ENCODE data around the gene APBB1. TPM values are rescaled to one million over a fixed set of nuclear protein-coding genes. Genes with fewer than 3 reads are reported as not detected.
A peak's percentile ranks its signal among the peaks of the same experiment; 100 is the strongest.

Gene APBB1
- total and polyA plus RNA-seq, 9 of the 15 experiments (the other 6 are each of a cell fraction or from before 2014, with no cell fraction given) = 0.04 to 0.73 (median 0.40) TPM

GRCh38 chr11:6438979-6439571, 20.2 kb upstream of the APBB1 start (continued):
- TF ChIP-seq THRA (IDR thresholded peaks at IDR 0.05) (no peak), ARID3B (CRISPR knock-in tag; IDR thresholded peaks at IDR 0.05; ENCODE audit: borderline replicate concordance) (no peak), PRDM10 (IDR thresholded peaks at IDR 0.05; ENCODE audit: partially characterized antibody) (no peak), TEAD4 (IDR thresholded peaks at IDR 0.05; ENCODE audit: low read length) (0 out of 2 replicates have a peak, but pooled peaks have one; percentile 20), TEAD4 (CRISPR knock-in tag; IDR thresholded peaks at IDR 0.05; ENCODE audit: borderline replicate concordance) (no peak), PKNOX1 (IDR thresholded peaks at IDR 0.05) (peak; percentile 23; the same call in 1 of the 2 replicates), ZNF124 (CRISPR knock-in tag; IDR thresholded peaks at IDR 0.05) (no peak), REST (IDR thresholded peaks at IDR 0.05; ENCODE audit: borderline replicate concordance) (peak; percentile 44; the same call in 1 of the 2 replicates), REST (CRISPR knock-in tag; IDR thresholded peaks at IDR 0.05; ENCODE audit: low read depth) (no peak), CHD2 (IDR thresholded peaks at IDR 0.05; ENCODE audit: low read depth, low read length) (no peak)

Data from K562 (cell line).